ENCODE measurements around the gene KRTAP4-4.

Gene KRTAP4-4

DNA sequence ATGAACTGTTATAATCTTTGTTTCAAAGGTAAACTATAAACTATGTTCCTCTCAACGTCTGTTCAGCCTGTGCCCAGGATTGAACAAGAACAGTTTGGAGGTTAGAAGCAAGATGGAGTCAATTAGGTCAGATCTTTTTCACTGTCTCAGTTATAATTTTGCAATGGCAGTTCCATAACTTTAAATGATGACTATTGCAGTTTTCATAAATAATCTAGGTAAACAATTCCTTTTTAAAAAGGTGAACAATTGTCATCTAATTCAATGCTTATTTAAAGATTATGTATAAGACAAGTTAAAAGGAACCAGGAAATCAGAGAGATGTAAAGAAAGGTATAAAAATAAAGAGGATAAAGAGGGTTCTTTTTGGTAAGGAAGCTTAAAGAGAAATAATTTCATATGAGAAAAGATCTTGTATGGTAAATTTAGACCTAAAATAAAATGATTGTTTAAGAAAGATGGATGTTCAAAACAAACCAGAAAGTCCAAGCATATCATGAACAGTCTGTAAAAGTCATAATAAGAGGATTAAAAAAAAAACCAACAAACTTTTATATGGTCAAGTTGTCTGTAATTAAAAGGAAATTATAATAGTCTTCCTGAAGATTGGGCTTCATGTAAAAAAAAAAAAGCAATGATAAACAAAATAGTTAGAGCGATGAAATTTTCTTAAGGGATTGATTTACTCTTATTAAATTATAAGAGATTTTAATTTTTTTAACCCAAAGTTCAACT lies 49.2 kb downstream of the KRTAP4-4 start:
- no peak for DNase-seq (ENCODE audit: low read depth in 2 of 2)
